Activated B cell treated with CpG ODN at 0.5 μM for 24 hours (primary cell): ENCODE measurements around the gene UBE2N. TPM values are rescaled to one million over a fixed set of nuclear protein-coding genes. Genes with fewer than 3 reads are reported as not detected.

Experiments
- ATAC-seq: fragments of 200-7000 bp; cut with Tn5 transposase; one replicate; pipeline ENCODE4 v1.10.0; 2021; ENCODE audit warnings: low read depth, mild to moderate bottlenecking, moderate library complexity
- CTCF ChIA-PET: fragments of 350-600 bp; sonication (Branson Sonifier 250); formaldehyde crosslinking; loops from one replicate; lab custom pipeline; 2021; ENCODE audit warnings: antibody characterized with exemption; lab: Charles Lee
- POLR2A ChIA-PET: fragments of 350-600 bp; sonication (Branson Sonifier 250); formaldehyde crosslinking; loops from one replicate; lab custom pipeline; 2021; ENCODE audit warnings: antibody characterized with exemption; lab: Charles Lee
- DNase-seq: peaks from one replicate; pipeline ENCODE4 v3.0.0; 2022
- H3K27ac Mint-ChIP-seq: one replicate; pipeline ENCODE4 v1.8.0; 2020; ENCODE audit warnings: mixed read lengths
- H3K27me3 Mint-ChIP-seq: one replicate; pipeline ENCODE4 v1.8.0; 2021; ENCODE audit warnings: mixed read lengths
- H3K36me3 Mint-ChIP-seq: one replicate; pipeline ENCODE4 v1.8.0; 2021; ENCODE audit warnings: low read depth, mixed read lengths
- H3K4me1 Mint-ChIP-seq: one replicate; pipeline ENCODE4 v1.8.0; 2021; ENCODE audit warnings: mixed read lengths
- H3K4me3 Mint-ChIP-seq: one replicate; pipeline ENCODE4 v1.8.0; 2020; ENCODE audit warnings: mild to moderate bottlenecking, mixed read lengths
- H3K9me3 Mint-ChIP-seq: one replicate; pipeline ENCODE4 v1.8.0; 2020; ENCODE audit warnings: mixed read lengths
- intact Hi-C: fragments of 100-400 bp; cut with micrococcal nuclease; formaldehyde crosslinking; loops from one replicate; pipeline ENCODE4 v1.15.1; 2024
- total RNA-seq: library from RNA; stranded (reverse); gene quantifications from 2 replicates; pipeline ENCODE4 v1.2.3, GENCODE V29; 2022
- TF ChIP-seq, protein P1 (sequence below): fragments of 200-600 bp; IDR thresholded peaks from one replicate; pipeline ENCODE4 v1.8.0; 2022; ENCODE audit warnings: antibody characterized with exemption, mild to moderate bottlenecking

The UBE2N gene
- total RNA-seq, 1 donor from 2014 or later: 152 TPM

DNA sequence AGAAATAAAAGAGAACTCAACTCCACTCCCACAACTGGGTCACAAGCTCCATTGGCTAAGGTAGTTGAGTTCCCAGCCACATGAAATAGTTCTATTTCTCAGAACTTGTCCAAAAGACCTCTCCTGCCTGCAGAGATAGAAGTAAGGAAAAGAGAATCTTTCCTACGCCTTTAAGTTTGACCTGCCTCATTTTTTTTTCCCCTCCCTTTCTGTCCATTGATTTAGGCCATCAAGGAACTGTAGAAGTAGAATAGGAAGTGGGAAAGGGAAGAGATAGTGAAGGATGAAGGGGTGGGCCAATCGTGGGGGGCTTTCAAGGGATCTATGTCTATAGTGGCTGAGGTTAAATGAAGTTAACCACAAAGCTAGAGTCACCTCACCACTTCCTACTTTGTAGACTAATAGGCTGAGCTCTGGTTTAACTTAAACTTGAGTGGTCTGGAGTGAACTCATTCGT is 77.9 kb downstream of the UBE2N start:
- DNase-seq: no peak
- Mint-ChIP-seq H3K27ac (no peak overlapping the region), H3K36me3 (no peaks in the 10 kb centered on the region), H3K27me3 (no peaks in the 10 kb centered on the region), H3K4me3 (no peak overlapping the region), H3K4me1 (peaks cover 8% of the 10 kb centered on the region), H3K9me3 (no peaks in the 10 kb centered on the region)
- ChIA-PET POLR2A (interaction anchor here (0.6 to 0.7 kb wide), 3 partner anchors 33 to 405 kb away, joined by 3 to 4 read pairs (median 3); no protein-coding TSS in a partner anchor), CTCF (no interaction called here)
- ATAC-seq: peak; percentile 76
- TF ChIP-seq, protein P1, sequence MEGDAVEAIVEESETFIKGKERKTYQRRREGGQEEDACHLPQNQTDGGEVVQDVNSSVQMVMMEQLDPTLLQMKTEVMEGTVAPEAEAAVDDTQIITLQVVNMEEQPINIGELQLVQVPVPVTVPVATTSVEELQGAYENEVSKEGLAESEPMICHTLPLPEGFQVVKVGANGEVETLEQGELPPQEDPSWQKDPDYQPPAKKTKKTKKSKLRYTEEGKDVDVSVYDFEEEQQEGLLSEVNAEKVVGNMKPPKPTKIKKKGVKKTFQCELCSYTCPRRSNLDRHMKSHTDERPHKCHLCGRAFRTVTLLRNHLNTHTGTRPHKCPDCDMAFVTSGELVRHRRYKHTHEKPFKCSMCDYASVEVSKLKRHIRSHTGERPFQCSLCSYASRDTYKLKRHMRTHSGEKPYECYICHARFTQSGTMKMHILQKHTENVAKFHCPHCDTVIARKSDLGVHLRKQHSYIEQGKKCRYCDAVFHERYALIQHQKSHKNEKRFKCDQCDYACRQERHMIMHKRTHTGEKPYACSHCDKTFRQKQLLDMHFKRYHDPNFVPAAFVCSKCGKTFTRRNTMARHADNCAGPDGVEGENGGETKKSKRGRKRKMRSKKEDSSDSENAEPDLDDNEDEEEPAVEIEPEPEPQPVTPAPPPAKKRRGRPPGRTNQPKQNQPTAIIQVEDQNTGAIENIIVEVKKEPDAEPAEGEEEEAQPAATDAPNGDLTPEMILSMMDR: no peak
- intact Hi-C loops: no loop called here

DNA sequence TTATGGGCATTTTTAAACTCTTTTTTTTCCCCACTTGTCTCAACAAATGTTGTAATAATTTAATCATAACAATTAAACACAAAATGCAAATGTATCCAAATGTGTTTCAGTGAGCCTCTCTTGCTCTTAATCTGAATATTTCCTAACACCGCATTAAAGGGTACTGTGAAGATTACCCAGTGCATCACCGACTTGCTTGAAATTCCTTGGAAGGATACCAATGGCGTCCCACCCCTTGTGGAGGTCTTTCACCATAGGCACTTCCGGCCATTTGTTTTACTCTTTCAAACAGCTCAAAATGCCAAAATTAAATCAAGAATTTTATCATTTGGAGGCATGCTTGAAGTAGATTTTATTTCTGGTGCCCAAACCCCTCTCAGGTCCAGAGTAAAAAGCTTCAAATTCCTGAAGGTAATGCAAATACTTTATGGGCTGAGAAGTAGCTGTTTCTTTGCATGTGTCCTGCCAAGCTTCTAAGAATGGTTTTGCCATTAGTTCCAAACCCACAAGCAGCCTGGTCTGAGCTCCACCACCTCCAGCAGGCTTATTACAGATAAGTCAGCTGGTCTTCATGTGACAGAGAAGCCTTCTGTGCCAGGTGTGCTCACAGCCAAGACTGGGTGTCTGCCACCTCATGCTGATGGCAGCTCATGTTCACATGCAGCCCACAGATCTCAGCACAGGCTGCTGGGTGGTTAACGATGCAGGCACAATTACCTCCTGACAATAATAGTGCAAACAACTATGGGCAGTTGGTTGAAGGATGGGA is 80.4 kb downstream of the UBE2N start:
- Mint-ChIP-seq H3K27me3 (no peaks in the 10 kb centered on the region), H3K36me3 (no peaks in the 10 kb centered on the region)
- TF ChIP-seq, protein P1: no peak

DNA sequence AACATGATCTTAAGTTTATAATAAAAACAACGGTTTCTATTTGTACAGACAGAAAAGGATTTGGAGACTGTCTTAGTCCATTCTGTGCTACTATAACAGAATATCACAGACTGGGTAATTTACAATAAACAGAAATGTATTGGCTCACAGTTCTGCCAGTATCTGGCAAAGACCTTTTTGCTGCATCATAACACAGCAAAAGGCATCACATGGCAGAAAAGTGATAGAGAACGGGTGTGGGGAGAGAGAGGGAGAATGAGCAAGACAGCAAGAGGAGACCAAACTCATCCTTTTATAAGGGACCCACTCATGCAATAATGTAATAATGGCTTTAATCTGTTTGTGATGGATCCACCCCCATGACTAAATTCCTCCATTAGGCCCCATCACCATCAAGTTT is 81.1 kb downstream of the UBE2N start:
- Mint-ChIP-seq H3K36me3 (no peaks in the 10 kb centered on the region), H3K27ac (no peak overlapping the region), H3K27me3 (no peaks in the 10 kb centered on the region), H3K4me1 (peaks cover 8% of the 10 kb centered on the region), H3K4me3 (no peak overlapping the region), H3K9me3 (no peaks in the 10 kb centered on the region)
- ChIA-PET CTCF (no interaction called here), POLR2A (no interaction called here)
- TF ChIP-seq, protein P1: no peak
- intact Hi-C loops: no loop called here
- ATAC-seq (no peak), DNase-seq (no peak)

More for the DNA sequence above, 80.4 kb downstream of the UBE2N start:
- intact Hi-C loops: no loop called here
- H3K27ac Mint-ChIP-seq: no peak overlapping the region
- no peak overlapping the region for H3K4me3 Mint-ChIP-seq
- no peak for DNase-seq
- no peaks in the 10 kb centered on the region for H3K9me3 Mint-ChIP-seq
- H3K4me1 Mint-ChIP-seq: peaks cover 8% of the 10 kb centered on the region
- POLR2A ChIA-PET: interaction anchor here (1.2 kb wide), 1 partner anchor 13 kb away, joined by 5 read pairs; no protein-coding TSS in a partner anchor
- CTCF ChIA-PET: no interaction called here
- ATAC-seq: no peak

DNA sequence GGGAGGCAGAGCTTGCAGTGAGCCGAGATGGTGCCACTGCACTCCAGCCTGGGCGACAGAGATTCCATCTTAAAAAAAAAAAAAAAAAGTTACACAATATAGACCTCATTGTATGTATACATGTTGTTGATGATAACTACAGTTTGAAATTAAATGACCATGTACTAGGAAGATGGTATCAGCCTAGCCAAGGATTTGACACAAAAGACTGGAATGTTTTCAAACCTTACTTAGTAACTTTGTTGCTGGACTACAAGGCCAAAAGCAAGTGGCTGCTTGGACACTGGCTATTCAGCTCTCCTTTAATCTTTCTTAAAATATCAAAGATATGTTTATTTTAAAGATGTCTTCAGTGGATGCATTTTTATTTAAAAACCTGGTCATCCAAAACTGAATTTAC is 82.9 kb downstream of the UBE2N start:
- TF ChIP-seq, protein P1: no peak
- intact Hi-C loops: no loop called here

DNA sequence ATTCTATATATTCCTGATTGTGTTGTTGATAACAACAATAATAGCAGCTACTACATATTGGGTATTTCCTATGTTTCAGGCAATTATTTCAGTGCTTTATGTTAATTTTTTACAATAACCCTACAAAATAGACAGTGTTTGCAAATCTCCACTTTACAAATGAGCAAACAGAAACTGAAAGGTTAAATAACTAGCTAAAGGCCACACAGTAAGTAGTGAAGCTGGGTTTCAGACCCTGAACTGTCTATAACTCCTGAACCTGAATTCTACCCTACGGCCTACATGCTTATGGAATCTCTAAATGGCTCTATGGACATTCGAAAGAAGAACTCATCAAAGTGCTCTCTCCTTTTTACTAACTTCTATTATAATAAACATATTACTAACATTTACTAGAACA is 83.7 kb downstream of the UBE2N start:
- POLR2A ChIA-PET: no interaction called here
- Mint-ChIP-seq H3K4me3 (no peak overlapping the region), H3K4me1 (no peaks in the 10 kb centered on the region), H3K36me3 (no peaks in the 10 kb centered on the region), H3K9me3 (no peaks in the 10 kb centered on the region), H3K27me3 (no peaks in the 10 kb centered on the region), H3K27ac (no peak overlapping the region)
- no peak for ATAC-seq
- TF ChIP-seq, protein P1: no peak
- DNase-seq: no peak
- intact Hi-C loops: no loop called here
- CTCF ChIA-PET: interaction anchor here (0.6 kb wide), 1 partner anchor 45 kb away, joined by 3 read pairs; no protein-coding TSS in a partner anchor

More for the DNA sequence above, 82.9 kb downstream of the UBE2N start:
- Mint-ChIP-seq H3K27me3 (no peaks in the 10 kb centered on the region), H3K36me3 (no peaks in the 10 kb centered on the region), H3K27ac (no peak overlapping the region), H3K9me3 (no peaks in the 10 kb centered on the region), H3K4me3 (no peak overlapping the region), H3K4me1 (peaks cover 2% of the 10 kb centered on the region)
- CTCF ChIA-PET: no interaction called here
- no peak for ATAC-seq
- no peak for DNase-seq
- POLR2A ChIA-PET: no interaction called here
